OCI-LY1 (cell line): ENCODE data around the gene CIZ1.

Source experiments
- H2AFZ ChIP-seq: fragments of 200-600 bp; sonication (generic), shearing (Covaris generic); 2 replicates; pipeline ENCODE4 v1.6.0; 2014; ENCODE audit warnings: antibody characterized with exemption, mild to moderate bottlenecking, low read length
- H3F3A ChIP-seq: fragments of 200-600 bp; sonication (generic), shearing (Covaris generic); 2 replicates; pipeline ENCODE4 v1.6.0; 2014; ENCODE audit warnings: mild to moderate bottlenecking, antibody characterized with exemption, low read length, moderate library complexity; ENCODE audit not compliant: insufficient read depth
- H3K27ac ChIP-seq: fragments of 200-600 bp; sonication (generic); 2 replicates; pipeline ENCODE4 v1.5.1; 2014; ENCODE audit warnings: low read length, mixed run types, mild to moderate bottlenecking, low read depth; ENCODE audit not compliant: poor library complexity, severe bottlenecking
- H3K27me3 ChIP-seq: fragments of 200-600 bp; sonication (generic); 2 replicates; pipeline ENCODE4 v1.6.0; 2014; ENCODE audit warnings: antibody characterized with exemption, mild to moderate bottlenecking, low read length, moderate library complexity; ENCODE audit not compliant: insufficient read depth
- H3K36me3 ChIP-seq: fragments of 200-600 bp; sonication (generic); 2 replicates; pipeline ENCODE4 v1.6.1; 2014; ENCODE audit warnings: mild to moderate bottlenecking, antibody characterized with exemption, low read length, moderate library complexity, mixed read lengths; ENCODE audit not compliant: insufficient read depth
- H3K4me1 ChIP-seq: fragments of 200-600 bp; sonication (generic); 2 replicates; pipeline ENCODE4 v1.5.1; 2014; ENCODE audit warnings: mild to moderate bottlenecking, low read length, moderate library complexity; ENCODE audit not compliant: insufficient read depth, severe bottlenecking
- H3K4me2 ChIP-seq: fragments of 200-600 bp; sonication (generic), shearing (Covaris generic); 2 replicates; pipeline ENCODE4 v1.6.1; 2014; ENCODE audit warnings: low read length
- H3K4me3 ChIP-seq: fragments of 200-600 bp; sonication (generic); 2 replicates; pipeline ENCODE4 v1.5.1; 2014; ENCODE audit warnings: low read length, low read depth, mild to moderate bottlenecking, mixed read lengths; ENCODE audit not compliant: poor library complexity, severe bottlenecking
- H3K79me2 ChIP-seq: fragments of 200-600 bp; shearing (Covaris generic); 2 replicates; pipeline ENCODE4 v1.6.1; 2016; ENCODE audit warnings: mixed run types, low read length, mixed read lengths; ENCODE audit not compliant: insufficient read depth
- H3K9ac ChIP-seq: fragments of 200-600 bp; sonication (generic), shearing (Covaris generic); 2 replicates; pipeline ENCODE4 v1.6.1; 2014; ENCODE audit warnings: mild to moderate bottlenecking, low read length, mixed read lengths
- H3K9me2 ChIP-seq: fragments of 200-600 bp; sonication (generic), shearing (Covaris generic); 2 replicates; pipeline ENCODE4 v1.6.1; 2014; ENCODE audit warnings: low read depth, mild to moderate bottlenecking, low read length, mixed read lengths
- H3K9me3 ChIP-seq: fragments of 200-600 bp; shearing (Covaris generic); 2 replicates; pipeline ENCODE4 v1.6.1; 2014; ENCODE audit warnings: low read length, mixed read lengths
- H4K20me1 ChIP-seq: fragments of 200-600 bp; sonication (generic), shearing (Covaris generic); 2 replicates; pipeline ENCODE4 v1.6.0; 2016; ENCODE audit warnings: mild to moderate bottlenecking, low read length; ENCODE audit not compliant: insufficient read depth
- EZH2 ChIP-seq: fragments of 200-600 bp; sonication (generic), shearing (Covaris generic); IDR thresholded peaks from 2 replicates; pipeline ENCODE4 v1.8.0; 2017; ENCODE audit warnings: borderline replicate concordance, mixed run types, mild to moderate bottlenecking, antibody characterized with exemption, low read length, moderate library complexity, mixed read lengths
- TF ChIP-seq, protein P1 (sequence below): fragments of 200-600 bp; sonication (generic), shearing (Covaris generic); IDR thresholded peaks from 2 replicates; pipeline ENCODE4 v1.5.1; 2017; ENCODE audit warnings: mild to moderate bottlenecking, antibody characterized with exemption, low read length, moderate library complexity, mixed read lengths

Gene CIZ1

DNA sequence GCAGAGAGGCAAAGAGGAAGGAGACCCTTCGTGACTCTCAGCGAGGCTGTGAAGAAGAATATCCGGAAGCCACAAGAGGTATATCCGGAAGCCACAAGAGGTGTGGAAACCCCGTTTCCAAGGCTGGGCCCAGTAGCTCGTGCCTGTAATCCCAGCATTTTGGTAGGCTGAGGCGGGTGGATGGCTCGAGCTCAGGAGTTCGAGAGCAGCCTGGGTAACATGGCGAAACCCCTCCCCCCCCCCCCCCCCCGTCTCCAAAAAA is 31.9 kb downstream of the CIZ1 start:
- Histone ChIP-seq H3F3A (no peaks in the 10 kb centered on the region), H3K4me2 (peak overlapping the region; percentile 80), H3K9me2 (no peaks in the 10 kb centered on the region), H3K9ac (peak overlapping the region; percentile 66), H2AFZ (peak overlapping the region; percentile 90), H3K27ac (peak overlapping the region; percentile 2), H3K4me1 (peaks cover 15% of the 10 kb centered on the region), H4K20me1 (no peaks in the 10 kb centered on the region), H3K79me2 (no peaks in the 10 kb centered on the region), H3K36me3 (peaks cover 22% of the 10 kb centered on the region), H3K9me3 (no peaks in the 10 kb centered on the region), H3K27me3 (peaks cover 8% of the 10 kb centered on the region; the same call in 1 of the 2 replicates), H3K4me3 (peak overlapping the region; percentile 89)
- TF ChIP-seq, protein P1, sequence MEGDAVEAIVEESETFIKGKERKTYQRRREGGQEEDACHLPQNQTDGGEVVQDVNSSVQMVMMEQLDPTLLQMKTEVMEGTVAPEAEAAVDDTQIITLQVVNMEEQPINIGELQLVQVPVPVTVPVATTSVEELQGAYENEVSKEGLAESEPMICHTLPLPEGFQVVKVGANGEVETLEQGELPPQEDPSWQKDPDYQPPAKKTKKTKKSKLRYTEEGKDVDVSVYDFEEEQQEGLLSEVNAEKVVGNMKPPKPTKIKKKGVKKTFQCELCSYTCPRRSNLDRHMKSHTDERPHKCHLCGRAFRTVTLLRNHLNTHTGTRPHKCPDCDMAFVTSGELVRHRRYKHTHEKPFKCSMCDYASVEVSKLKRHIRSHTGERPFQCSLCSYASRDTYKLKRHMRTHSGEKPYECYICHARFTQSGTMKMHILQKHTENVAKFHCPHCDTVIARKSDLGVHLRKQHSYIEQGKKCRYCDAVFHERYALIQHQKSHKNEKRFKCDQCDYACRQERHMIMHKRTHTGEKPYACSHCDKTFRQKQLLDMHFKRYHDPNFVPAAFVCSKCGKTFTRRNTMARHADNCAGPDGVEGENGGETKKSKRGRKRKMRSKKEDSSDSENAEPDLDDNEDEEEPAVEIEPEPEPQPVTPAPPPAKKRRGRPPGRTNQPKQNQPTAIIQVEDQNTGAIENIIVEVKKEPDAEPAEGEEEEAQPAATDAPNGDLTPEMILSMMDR: no peak
- no peak for TF ChIP-seq EZH2

DNA sequence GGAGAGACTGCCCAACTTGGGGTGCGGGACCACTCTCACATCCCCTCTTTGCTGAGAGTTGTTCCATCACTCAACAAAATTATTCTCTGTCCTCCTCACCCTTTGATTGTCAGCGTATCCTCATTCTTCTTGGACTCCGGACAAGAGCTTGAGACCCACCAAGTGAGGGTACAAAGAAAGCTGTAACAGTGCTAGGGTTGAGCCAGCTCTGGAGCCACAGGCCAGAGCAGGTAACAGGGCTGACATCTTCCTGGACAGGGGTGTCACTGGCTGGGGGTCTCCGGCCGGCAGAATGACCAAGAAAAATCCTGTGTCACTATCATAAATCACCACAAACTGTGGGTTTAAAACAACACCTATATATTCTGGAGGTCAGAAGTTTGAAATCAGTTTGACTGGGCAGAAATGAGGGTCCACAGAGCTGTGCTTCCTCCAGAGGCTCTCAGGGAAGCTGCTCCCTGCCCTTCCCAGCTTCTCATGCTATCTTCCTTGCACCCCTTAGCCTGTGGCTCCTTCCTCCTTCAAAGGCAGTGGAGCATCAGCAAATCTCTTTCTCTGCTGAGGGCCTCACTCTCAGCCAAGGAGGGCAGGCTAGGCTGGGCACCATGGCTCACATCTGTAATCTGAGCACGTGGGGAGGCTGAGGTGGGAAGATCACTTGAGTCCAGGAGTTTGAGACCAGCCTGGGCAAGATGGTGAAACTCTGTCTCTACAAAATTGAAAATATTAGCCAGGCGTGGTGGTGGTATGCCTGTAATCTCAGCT is 35.5 kb downstream of the CIZ1 start:
- no peaks in the 10 kb centered on the region for H4K20me1 ChIP-seq
- no peak overlapping the region for H3K4me3 ChIP-seq
- H3K36me3 ChIP-seq: no peaks in the 10 kb centered on the region; the same call in 1 of the 2 replicates
- no peaks in the 10 kb centered on the region for H3F3A ChIP-seq
- no peak overlapping the region for H3K27ac ChIP-seq
- peaks cover 9% of the 10 kb centered on the region for H3K4me1 ChIP-seq
- H3K79me2 ChIP-seq: no peaks in the 10 kb centered on the region
- TF ChIP-seq, protein P1: no peak
- TF ChIP-seq EZH2: no peak
- H3K27me3 ChIP-seq: peaks cover 8% of the 10 kb centered on the region; the same call in 1 of the 2 replicates
- no peaks in the 10 kb centered on the region for H3K9me3 ChIP-seq
- H3K4me2 ChIP-seq: no peak overlapping the region
- H3K9me2 ChIP-seq: no peaks in the 10 kb centered on the region
- H3K9ac ChIP-seq: no peak overlapping the region
- H2AFZ ChIP-seq: no peak overlapping the region

DNA sequence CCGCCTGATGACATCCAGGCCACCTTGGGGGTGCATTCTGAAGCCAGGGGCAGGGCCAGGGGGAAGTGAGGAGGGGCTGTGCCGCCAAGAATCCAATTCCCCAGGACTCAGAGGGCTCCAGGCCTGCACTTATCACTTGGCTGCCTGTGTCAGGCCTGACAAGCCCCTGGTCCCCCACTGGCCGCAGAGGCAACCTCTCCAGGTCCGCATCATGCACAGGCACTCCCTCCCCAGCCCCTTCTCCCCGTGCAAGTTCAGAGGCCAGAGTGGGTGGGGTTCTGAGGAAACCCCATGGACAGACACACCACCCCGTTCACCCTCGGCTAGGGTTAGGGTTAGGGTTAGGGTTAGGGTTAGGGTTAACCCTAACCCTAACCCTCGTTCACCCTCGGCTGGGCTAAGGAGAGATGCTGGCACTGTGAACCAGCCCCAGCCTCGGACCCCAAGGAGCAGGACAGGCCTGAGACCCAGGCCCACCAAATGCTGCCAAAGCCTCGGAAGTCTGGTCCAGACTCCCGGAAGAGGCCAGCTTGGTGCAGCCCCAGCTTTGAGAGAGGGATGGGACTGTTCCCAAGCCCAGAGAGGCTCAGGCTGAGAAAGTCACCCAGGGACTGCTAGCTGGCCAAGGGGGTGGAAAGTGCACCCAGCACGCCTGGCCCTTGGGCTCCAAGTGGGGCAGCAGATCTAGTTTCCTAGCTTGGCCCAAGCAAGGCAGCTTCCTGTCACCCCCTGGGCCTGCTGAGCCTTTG is 37.3 kb downstream of the CIZ1 start:
- Histone ChIP-seq H2AFZ (no peak overlapping the region), H3F3A (no peaks in the 10 kb centered on the region), H3K9me3 (no peaks in the 10 kb centered on the region), H3K4me3 (no peak overlapping the region), H3K79me2 (no peaks in the 10 kb centered on the region), H3K27ac (no peak overlapping the region), H3K9ac (no peak overlapping the region), H3K36me3 (no peaks in the 10 kb centered on the region; the same call in 1 of the 2 replicates), H3K9me2 (no peaks in the 10 kb centered on the region), H3K4me2 (no peak overlapping the region), H3K27me3 (peaks cover 8% of the 10 kb centered on the region; the same call in 1 of the 2 replicates), H3K4me1 (no peaks in the 10 kb centered on the region), H4K20me1 (no peaks in the 10 kb centered on the region)
- TF ChIP-seq EZH2: no peak
- TF ChIP-seq, protein P1: no peak
